Stomach (tissue), 9 donors: Measurements from ENCODE around the gene ANKRD11. TPM values are rescaled to one million over a fixed set of nuclear protein-coding genes. Genes with fewer than 3 reads are reported as not detected.

ENCODE experiments used
- DNase-seq, 2 donors: peaks; one replicate each; pipeline versions ENCODE4 v3.0.0 to v3.0.0-alpha.2; 2013 to 2019
- H3K27ac ChIP-seq, 5 donors: fragments of 200-600 bp in 4 of 5; sonication (generic) in 4 of 5; one replicate each; pipeline ENCODE4 v1.5.1; 2013 to 2019; ENCODE audit warnings: mild to moderate bottlenecking in 1 of 5, moderate library complexity in 1 of 5
- H3K27me3 ChIP-seq, 3 donors: fragments of 200-600 bp; sonication (generic); one replicate each; pipeline ENCODE4 v1.5.1; 2017 to 2019; ENCODE audit warnings: mixed run types in 1 of 3
- H3K36me3 ChIP-seq, 4 donors: fragments of 200-600 bp; sonication (generic); 1 replicate in 3 of 4; 2 replicates in 1 of 4; pipeline ENCODE4 v1.5.1; 2016 to 2019
- H3K4me1 ChIP-seq, 4 donors: fragments of 200-600 bp; sonication (generic); one replicate each; pipeline ENCODE4 v1.5.1; 2016 to 2019
- H3K4me3 ChIP-seq, 4 donors: fragments of 200-600 bp; sonication (generic) in 3 of 4; one replicate each; pipeline ENCODE4 v1.5.1; 2016 to 2019; ENCODE audit warnings: mild to moderate bottlenecking in 1 of 4
- H3K9me3 ChIP-seq, 4 donors: fragments of 200-600 bp; sonication (generic); one replicate each; pipeline ENCODE4 v1.5.1; 2016 to 2019
- EP300 ChIP-seq: sonication (generic); formaldehyde crosslinking; IDR thresholded peaks from one replicate; pipeline ENCODE4 v1.6.1; 2017; ENCODE audit warnings: antibody characterized with exemption
- POLR2A ChIP-seq, 4 donors: fragments of 450-650 bp; IDR thresholded peaks; one replicate each; pipeline ENCODE4 v1.6.1; 2016; ENCODE audit warnings: antibody characterized with exemption in 4 of 4, control low read depth in 2 of 4, mild to moderate bottlenecking in 1 of 4, moderate library complexity in 1 of 4
- POLR2AphosphoS5 ChIP-seq, 3 donors: sonication (generic); formaldehyde crosslinking; IDR thresholded peaks; one replicate each; pipeline ENCODE4 v1.6.1; 2016; ENCODE audit warnings: antibody characterized with exemption in 3 of 3
- WGBS, 5 donors: extraction: QIAGEN DNeasy Blood & Tissue Kit in 3 of 5; methylation state at CpG; one replicate each; pipeline versions ENCODE4 v1.1.5 to v1.1.7; 2013 to 2018; 5-methylcytosine and 5-hydroxymethylcytosine counted together
- intact Hi-C: fragments of 100-400 bp; cut with DNase I; formaldehyde crosslinking; loops from one replicate; pipeline ENCODE4 v1.15.1; 2023; ENCODE audit warnings: low total_unique reads
- polyA plus RNA-seq, 3 donors: library from polyadenylated mRNA; stranded (reverse); fragments of 200-250 nt; gene quantifications; one replicate each; pipeline ENCODE4 v1.2.3, GENCODE V29; 2013
- total RNA-seq, 5 donors: library from RNA; depleted of rRNA; stranded (reverse); fragments of >200 nt; gene quantifications; one replicate each; pipeline versions ENCODE4 v1.1.0 to v1.2.3, GENCODE V29; 2014 to 2016
- TF ChIP-seq, protein P1 (sequence below), 7 experiments: fragments of 450-650 bp in 4 of 7; fragments of 200-600 bp in 3 of 7; sonication (generic) in 3 of 7; IDR thresholded peaks; one replicate each; pipeline ENCODE4 v1.5.1; 2016 to 2019; ENCODE audit warnings: antibody characterized with exemption in 7 of 7, control low read depth in 2 of 7, mild to moderate bottlenecking in 1 of 7
- donor health status: healthy with polysubstance abuse.
- donor health status: Bipolar disorder and iron deficiency.
- donor health status: healthy.

Gene ANKRD11
- total and polyA plus RNA-seq, 8 donors: 25.4 to 350 (median 88.7) TPM

GRCh38 chr16:89410794-89411309, 79.5 kb downstream of the ANKRD11 start:
- Histone ChIP-seq H3K9me3 (no peaks in the 10 kb centered on the region), H3K4me1 (peaks cover 79 to 93% (median 86%) of the 10 kb centered on the region in 4 donors), H3K27me3 (no peaks in the 10 kb centered on the region), H3K4me3 (peak overlapping the region in 1 of 4 donors; percentile 1), H3K36me3 (no peaks in the 10 kb centered on the region), H3K27ac (peak overlapping the region; percentile 35 to 75 (median 53))
- WGBS, 5 donors: 6 to 22% (median 10%) methylated on average over 6 to 11 of the region's 11 CpGs
- DNase-seq: peak; percentile 89 to 94
- TF ChIP-seq, protein P1, sequence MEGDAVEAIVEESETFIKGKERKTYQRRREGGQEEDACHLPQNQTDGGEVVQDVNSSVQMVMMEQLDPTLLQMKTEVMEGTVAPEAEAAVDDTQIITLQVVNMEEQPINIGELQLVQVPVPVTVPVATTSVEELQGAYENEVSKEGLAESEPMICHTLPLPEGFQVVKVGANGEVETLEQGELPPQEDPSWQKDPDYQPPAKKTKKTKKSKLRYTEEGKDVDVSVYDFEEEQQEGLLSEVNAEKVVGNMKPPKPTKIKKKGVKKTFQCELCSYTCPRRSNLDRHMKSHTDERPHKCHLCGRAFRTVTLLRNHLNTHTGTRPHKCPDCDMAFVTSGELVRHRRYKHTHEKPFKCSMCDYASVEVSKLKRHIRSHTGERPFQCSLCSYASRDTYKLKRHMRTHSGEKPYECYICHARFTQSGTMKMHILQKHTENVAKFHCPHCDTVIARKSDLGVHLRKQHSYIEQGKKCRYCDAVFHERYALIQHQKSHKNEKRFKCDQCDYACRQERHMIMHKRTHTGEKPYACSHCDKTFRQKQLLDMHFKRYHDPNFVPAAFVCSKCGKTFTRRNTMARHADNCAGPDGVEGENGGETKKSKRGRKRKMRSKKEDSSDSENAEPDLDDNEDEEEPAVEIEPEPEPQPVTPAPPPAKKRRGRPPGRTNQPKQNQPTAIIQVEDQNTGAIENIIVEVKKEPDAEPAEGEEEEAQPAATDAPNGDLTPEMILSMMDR (IDR thresholded peaks at IDR 0.05): peak in 4 of 7 experiments; percentile 11 to 48 (median 20)
- TF ChIP-seq POLR2AphosphoS5 (IDR thresholded peaks at IDR 0.05): peak; percentile 63 to 89 (median 84)
- TF ChIP-seq EP300: no peak
- TF ChIP-seq POLR2A (IDR thresholded peaks at IDR 0.05): no peak
- intact Hi-C loops: no loop called here

DNA sequence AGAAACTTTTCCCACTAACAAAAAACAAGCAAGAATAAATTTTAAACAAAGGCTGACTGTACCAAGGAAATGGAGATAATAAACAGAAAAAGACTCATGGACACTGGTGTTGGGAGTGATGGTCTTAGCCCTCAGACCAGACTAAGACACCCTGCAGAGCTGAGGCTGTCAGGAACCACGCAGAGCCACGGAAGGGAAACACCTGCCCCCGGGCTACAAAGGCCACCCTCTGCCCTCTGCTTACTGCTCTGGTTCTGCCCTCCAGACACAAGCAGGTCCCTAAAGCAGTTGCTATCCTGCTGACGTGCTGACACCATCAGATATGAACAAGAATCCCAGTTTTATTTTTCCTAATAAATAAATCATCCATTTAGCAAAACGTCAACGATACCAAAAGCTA, 80.0 kb downstream of the ANKRD11 start:
- Histone ChIP-seq H3K36me3 (no peaks in the 10 kb centered on the region), H3K9me3 (no peaks in the 10 kb centered on the region), H3K27ac (peak overlapping the region; percentile 30 to 75 (median 41)), H3K4me1 (peaks cover 79 to 95% (median 87%) of the 10 kb centered on the region in 4 donors), H3K4me3 (no peak overlapping the region), H3K27me3 (no peaks in the 10 kb centered on the region)
- no peak for DNase-seq
- WGBS, 5 donors: 23 to 35% (median 25%) methylated on average over 6 of the region's 6 CpGs
- TF ChIP-seq POLR2AphosphoS5 (IDR thresholded peaks at IDR 0.05) (no peak), EP300 (no peak), POLR2A (IDR thresholded peaks at IDR 0.05) (no peak)
- TF ChIP-seq, protein P1 (IDR thresholded peaks at IDR 0.05): no peak
- intact Hi-C loops: no loop called here

- Histone ChIP-seq H3K36me3 (no peaks in the 10 kb centered on the region), H3K4me1 (peaks cover 81 to 98% (median 92%) of the 10 kb centered on the region in 4 donors), H3K27ac (peak overlapping the region in 4 of 5 donors; percentile 22 to 75 (median 30)), H3K9me3 (no peaks in the 10 kb centered on the region), H3K4me3 (no peak overlapping the region), H3K27me3 (no peaks in the 10 kb centered on the region)
- no peak for DNase-seq
- intact Hi-C loops: no loop called here
- WGBS, 5 donors: 55 to 77% (median 64%) methylated on average over 13 of the region's 13 CpGs
- no peak for TF ChIP-seq POLR2A (IDR thresholded peaks at IDR 0.05)
Observed at GRCh38 chr16:89409161-89409711, 81.1 kb downstream of the ANKRD11 start.

DNA sequence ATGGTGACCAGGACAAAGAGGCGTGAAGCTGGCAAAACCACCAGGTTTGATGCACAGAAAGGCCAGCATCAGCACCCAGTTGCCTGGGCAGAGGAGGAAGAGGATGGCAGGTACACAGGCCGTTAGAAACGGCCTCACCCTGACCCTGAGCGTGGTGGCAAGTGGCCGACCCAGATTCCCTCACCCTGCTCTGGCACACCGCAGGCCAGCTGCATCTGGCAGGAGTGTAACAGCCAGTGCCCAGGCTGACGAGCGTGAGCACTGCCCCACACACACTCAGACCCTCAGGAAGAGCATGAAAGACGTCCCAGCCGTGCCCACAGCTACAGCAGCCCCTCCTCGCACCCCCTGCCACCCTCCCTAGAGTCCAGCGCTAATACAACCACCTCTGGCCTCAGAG, 82.0 kb downstream of the ANKRD11 start:
- Histone ChIP-seq H3K4me3 (no peak overlapping the region), H3K9me3 (no peaks in the 10 kb centered on the region), H3K36me3 (no peaks in the 10 kb centered on the region), H3K27ac (peak overlapping the region in 3 of 5 donors; percentile 26 to 75 (median 33)), H3K27me3 (no peaks in the 10 kb centered on the region), H3K4me1 (peaks cover 77 to 98% (median 90%) of the 10 kb centered on the region in 4 donors)
- TF ChIP-seq, protein P1 (IDR thresholded peaks at IDR 0.05): no peak
- TF ChIP-seq POLR2A (IDR thresholded peaks at IDR 0.05) (no peak), POLR2AphosphoS5 (IDR thresholded peaks at IDR 0.05) (no peak), EP300 (no peak)
- DNase-seq: no peak
- WGBS, 5 donors: 41 to 55% (median 48%) methylated on average over 12 of the region's 12 CpGs
- intact Hi-C loops: no loop called here

GRCh38 chr16:89407925-89408300, 82.4 kb downstream of the ANKRD11 start:
- H3K4me3 ChIP-seq: no peak overlapping the region
- no peak for DNase-seq
- 47 to 59% (median 54%) methylated on average over 5 of the region's 5 CpGs for WGBS, 5 donors
- H3K9me3 ChIP-seq: no peaks in the 10 kb centered on the region
- intact Hi-C loops: no loop called here
- H3K27ac ChIP-seq: peak overlapping the region in 3 of 5 donors; percentile 26 to 75 (median 33)
- H3K36me3 ChIP-seq: no peaks in the 10 kb centered on the region
- no peak for TF ChIP-seq POLR2A (IDR thresholded peaks at IDR 0.05)
- no peak for TF ChIP-seq EP300
- TF ChIP-seq POLR2AphosphoS5 (IDR thresholded peaks at IDR 0.05): no peak
- TF ChIP-seq, protein P1 (IDR thresholded peaks at IDR 0.05): no peak
- H3K4me1 ChIP-seq: peaks cover 73 to 98% (median 90%) of the 10 kb centered on the region in 4 donors
- no peaks in the 10 kb centered on the region for H3K27me3 ChIP-seq
